Astrocyte (in vitro differentiated cells and primary cell): ENCODE data around the gene DHRS12. TPM values are rescaled to one million over a fixed set of nuclear protein-coding genes. Genes with fewer than 3 reads are reported as not detected.

Experiments
- DNase-seq: peaks from one replicate; pipeline ENCODE4 v3.0.0-alpha.2; 2010; ENCODE audit warnings: low read depth
- FAIRE-seq: peaks from 2 replicates; lab custom pipeline; 2011; peaks lifted over from hg19 to GRCh38; lab: Jason Lieb, UNC
- H2AFZ ChIP-seq: 2 replicates; pipeline ENCODE4 v1.6.0; 2012; ENCODE audit warnings: low read depth, low read length, inconsistent platforms
- H3K27ac ChIP-seq: 2 replicates; pipeline ENCODE4 v1.5.1; 2011; ENCODE audit warnings: low read depth, low read length, inconsistent platforms
- H3K27me3 ChIP-seq: 2 replicates; pipeline ENCODE4 v1.6.0; 2011; ENCODE audit warnings: low read length, inconsistent platforms; ENCODE audit not compliant: insufficient read depth
- H3K36me3 ChIP-seq: 2 replicates; pipeline ENCODE4 v1.5.1; 2011; ENCODE audit warnings: low read length, inconsistent platforms; ENCODE audit not compliant: insufficient read depth
- H3K4me1 ChIP-seq: 2 replicates; pipeline ENCODE4 v1.5.1; 2011; ENCODE audit warnings: low read length, inconsistent platforms; ENCODE audit not compliant: insufficient read depth
- H3K4me2 ChIP-seq: 2 replicates; pipeline ENCODE4 v1.6.0; 2012; ENCODE audit warnings: low read length, inconsistent platforms
- H3K4me3 ChIP-seq: 2 replicates; pipeline ENCODE4 v1.5.1; 2011; ENCODE audit warnings: low read depth, mild to moderate bottlenecking, low read length, inconsistent platforms; ENCODE audit not compliant: insufficient read depth
- H3K79me2 ChIP-seq: 2 replicates; pipeline ENCODE4 v1.6.0; 2012; ENCODE audit warnings: mild to moderate bottlenecking, low read length, inconsistent platforms; ENCODE audit not compliant: insufficient read depth
- H3K9ac ChIP-seq: 2 replicates; pipeline ENCODE4 v1.6.0; 2012; ENCODE audit warnings: mild to moderate bottlenecking, low read length, inconsistent platforms
- H3K9me3 ChIP-seq: 2 replicates; pipeline ENCODE4 v1.5.1; 2012; ENCODE audit warnings: low read depth, mild to moderate bottlenecking, low read length, inconsistent platforms; ENCODE audit not compliant: insufficient read depth
- H4K20me1 ChIP-seq: 2 replicates; pipeline ENCODE4 v1.6.0; 2012; ENCODE audit warnings: low read length, inconsistent platforms; ENCODE audit not compliant: insufficient read depth
- H3K27ac Mint-ChIP-seq: one replicate; pipeline ENCODE4 v1.8.0; 2021; ENCODE audit warnings: mild to moderate bottlenecking, mixed read lengths; ENCODE audit not compliant: unreplicated experiment
- H3K27me3 Mint-ChIP-seq: one replicate; pipeline ENCODE4 v1.8.0; 2021; ENCODE audit warnings: low read depth, mixed read lengths; ENCODE audit not compliant: unreplicated experiment
- H3K36me3 Mint-ChIP-seq: one replicate; pipeline ENCODE4 v1.8.0; 2021; ENCODE audit warnings: low read depth, mixed read lengths; ENCODE audit not compliant: unreplicated experiment
- H3K4me1 Mint-ChIP-seq: one replicate; pipeline ENCODE4 v1.8.0; 2021; ENCODE audit warnings: low read depth, mixed read lengths; ENCODE audit not compliant: unreplicated experiment
- H3K4me3 Mint-ChIP-seq: one replicate; pipeline ENCODE4 v1.8.0; 2021; ENCODE audit warnings: mild to moderate bottlenecking, moderate library complexity, mixed read lengths; ENCODE audit not compliant: unreplicated experiment
- H3K9me3 Mint-ChIP-seq: one replicate; pipeline ENCODE4 v1.8.0; 2021; ENCODE audit warnings: mild to moderate bottlenecking, mixed read lengths; ENCODE audit not compliant: unreplicated experiment
- CTCF ChIP-seq: IDR thresholded peaks from 2 replicates; pipeline ENCODE4 v1.5.1; 2011; ENCODE audit warnings: low read depth, mild to moderate bottlenecking, inconsistent platforms, low read length, moderate library complexity; ENCODE audit not compliant: insufficient read depth
- EZH2 ChIP-seq: IDR thresholded peaks from 2 replicates; pipeline ENCODE4 v1.6.1; 2012; ENCODE audit warnings: mild to moderate bottlenecking, low read length, inconsistent platforms; ENCODE audit not compliant: insufficient read depth
- total RNA-seq: library from RNA; stranded (reverse); gene quantifications from 2 replicates; pipeline ENCODE4 v1.2.1, GENCODE V29; 2021

The DHRS12 gene
- total RNA-seq, 1 donor from 2014 or later, result 4.9 TPM

DNA sequence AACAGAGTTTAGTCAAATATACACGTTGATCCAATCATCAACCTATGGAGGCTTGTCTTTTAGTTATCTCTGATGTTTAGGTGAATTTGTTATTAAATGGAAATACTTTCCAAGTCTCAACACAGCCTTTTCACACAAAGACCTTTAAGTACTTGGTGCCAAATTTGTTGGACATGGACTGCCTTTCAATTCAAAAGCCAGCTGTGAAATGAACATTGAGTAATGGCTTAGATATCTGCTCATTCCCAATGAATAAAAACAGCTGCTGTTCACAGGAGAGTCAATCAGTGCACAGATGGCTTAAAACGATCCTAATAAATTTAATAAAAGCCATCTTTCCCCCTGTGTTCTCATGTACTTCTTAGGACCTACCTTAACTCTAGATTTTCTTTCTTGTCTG lies 19.9 kb upstream of the DHRS12 start:
- Mint-ChIP-seq H3K4me3 (no peak overlapping the region), H3K4me1 (peaks cover 8% of the 10 kb centered on the region)

DNA sequence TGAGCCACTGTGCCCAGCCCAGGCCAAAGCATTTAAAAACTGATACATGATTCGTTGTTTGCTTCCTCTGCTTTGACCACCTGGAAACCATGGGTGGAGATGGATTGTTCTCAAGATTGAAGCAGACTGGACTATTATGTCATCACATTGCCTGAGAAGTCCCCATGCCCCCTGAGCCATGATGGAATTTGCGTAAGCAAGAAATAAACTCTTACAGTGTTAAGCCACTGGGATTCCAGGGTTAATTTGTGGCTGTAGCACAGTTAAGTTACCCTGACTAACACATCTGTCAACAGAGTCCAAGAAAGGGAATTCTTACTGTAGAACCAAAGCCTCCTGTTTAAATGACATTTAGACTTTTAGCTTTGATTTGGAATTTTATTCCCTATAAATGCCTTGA lies 19.4 kb upstream of the DHRS12 start:
- H3K36me3 Mint-ChIP-seq, result no peaks in the 10 kb centered on the region
- H3K36me3 ChIP-seq, result no peaks in the 10 kb centered on the region
- no peak overlapping the region for H2AFZ ChIP-seq
- no peaks in the 10 kb centered on the region for H4K20me1 ChIP-seq
- H3K9me3 ChIP-seq, result no peaks in the 10 kb centered on the region
- DNase-seq, result peak; percentile 29
- H3K27me3 Mint-ChIP-seq, result peaks cover 43% of the 10 kb centered on the region
- H3K4me1 ChIP-seq, result no peaks in the 10 kb centered on the region
- TF ChIP-seq EZH2, result no peak
- TF ChIP-seq CTCF, result no peak
- no peak overlapping the region for H3K9ac ChIP-seq
- H3K9me3 Mint-ChIP-seq, result no peaks in the 10 kb centered on the region
- no peak overlapping the region for H3K4me3 Mint-ChIP-seq
- no peak overlapping the region for H3K27ac ChIP-seq
- no peak for FAIRE-seq
- H3K4me2 ChIP-seq, result no peak overlapping the region
- H3K27ac Mint-ChIP-seq, result no peak overlapping the region
- H3K79me2 ChIP-seq, result no peaks in the 10 kb centered on the region
- peaks cover 42% of the 10 kb centered on the region for H3K27me3 ChIP-seq
- no peak overlapping the region for H3K4me3 ChIP-seq
- peaks cover 8% of the 10 kb centered on the region for H3K4me1 Mint-ChIP-seq

More for the DNA sequence above, 19.9 kb upstream of the DHRS12 start:
- Histone ChIP-seq H3K9me3 (no peaks in the 10 kb centered on the region), H3K27ac (no peak overlapping the region), H3K9ac (no peak overlapping the region), H3K27me3 (peaks cover 39% of the 10 kb centered on the region), H3K79me2 (no peaks in the 10 kb centered on the region), H3K4me3 (no peak overlapping the region), H3K36me3 (no peaks in the 10 kb centered on the region), H2AFZ (no peak overlapping the region), H3K4me2 (no peak overlapping the region), H4K20me1 (no peaks in the 10 kb centered on the region), H3K4me1 (no peaks in the 10 kb centered on the region)
- TF ChIP-seq CTCF (no peak), EZH2 (no peak)
- Mint-ChIP-seq H3K9me3 (no peaks in the 10 kb centered on the region), H3K27ac (no peak overlapping the region), H3K36me3 (no peaks in the 10 kb centered on the region), H3K27me3 (peaks cover 43% of the 10 kb centered on the region)
- FAIRE-seq (no peak), DNase-seq (no peak)

DNA sequence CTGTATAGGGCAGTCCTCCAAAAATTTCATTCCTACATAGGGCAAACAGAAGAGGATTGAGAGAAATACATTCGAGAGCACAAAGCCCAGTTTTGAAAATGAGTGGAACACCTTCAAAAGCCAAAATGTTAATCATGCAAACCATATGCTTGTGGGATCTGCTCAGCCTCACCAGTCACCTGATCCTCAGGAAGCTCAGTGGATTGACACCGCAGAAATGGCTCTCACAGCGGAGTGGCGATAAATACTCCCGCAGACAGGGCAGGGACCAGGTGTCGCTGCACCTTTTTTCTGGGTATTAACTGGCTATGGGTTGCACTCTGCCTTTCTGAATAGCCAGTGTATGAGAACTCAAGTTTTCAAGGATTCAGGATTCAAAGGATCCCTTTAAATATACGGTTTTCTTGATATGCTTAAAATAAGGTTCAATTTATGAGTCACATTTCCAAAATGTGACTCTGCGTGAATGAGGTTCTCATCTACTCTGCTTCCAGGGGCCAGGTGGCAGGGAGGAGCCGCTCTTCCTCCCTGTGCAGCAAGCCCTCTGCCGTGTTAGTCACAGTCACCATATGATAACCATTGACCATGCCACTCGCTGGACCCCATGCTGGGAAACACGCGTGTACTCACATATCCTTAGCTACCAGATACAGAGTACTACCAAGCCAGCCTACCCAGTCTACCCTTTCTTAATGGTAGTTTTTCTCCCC lies 18.3 kb upstream of the DHRS12 start:
- no peak overlapping the region for H3K4me2 ChIP-seq
- no peak for TF ChIP-seq CTCF
- TF ChIP-seq EZH2, result no peak
- Mint-ChIP-seq H3K4me1 (peaks cover 8% of the 10 kb centered on the region), H3K4me3 (no peak overlapping the region), H3K27me3 (peaks cover 42% of the 10 kb centered on the region), H3K36me3 (no peaks in the 10 kb centered on the region), H3K9me3 (no peaks in the 10 kb centered on the region), H3K27ac (no peak overlapping the region)
- no peaks in the 10 kb centered on the region for H3K4me1 ChIP-seq
- no peaks in the 10 kb centered on the region for H3K9me3 ChIP-seq
- H3K36me3 ChIP-seq, result no peaks in the 10 kb centered on the region
- DNase-seq (no peak), FAIRE-seq (no peak)
- no peaks in the 10 kb centered on the region for H3K79me2 ChIP-seq
- H3K9ac ChIP-seq, result no peak overlapping the region
- H3K27ac ChIP-seq, result no peak overlapping the region
- H3K4me3 ChIP-seq, result no peak overlapping the region
- H2AFZ ChIP-seq, result no peak overlapping the region
- H4K20me1 ChIP-seq, result no peaks in the 10 kb centered on the region
- peaks cover 48% of the 10 kb centered on the region for H3K27me3 ChIP-seq
